Measurements from ENCODE around the gene CTRB2. TPM values are rescaled to one million over a fixed set of nuclear protein-coding genes. Genes with fewer than 3 reads are reported as not detected.

CTRB2 gene
- polyA plus RNA-seq, 3 donors = not detected

GRCh38 chr16:75189638-75190245 is 17.2 kb downstream of the CTRB2 start:
- Histone ChIP-seq H3K27ac (ENCODE audit: low read depth in 1 of 2, low read length in 2 of 2) (no peak overlapping the region), H3K4me2 (replicated peaks; ENCODE audit: extremely low read depth, low read length, poor library complexity, severe bottlenecking) (no peak overlapping the region), H3K27me3 (ENCODE audit: control insufficient read depth in 2 of 2, insufficient read depth in 2 of 2, low read length in 2 of 2) (peaks cover 0 to 4% of the 10 kb centered on the region in 2 donors), H2AFZ (ENCODE audit: insufficient read depth, low read depth, low read length, poor library complexity, severe bottlenecking) (no peak overlapping the region), H3K4me1 (ENCODE audit: control insufficient read depth in 1 of 2, insufficient read depth in 2 of 2, low read length in 2 of 2) (no peaks in the 10 kb centered on the region), H3K9me3 (replicated peaks in 1 of 2; ENCODE audit: control insufficient read depth in 1 of 2, insufficient read depth in 1 of 2, low read length in 2 of 2) (peaks cover 0 to 5% of the 10 kb centered on the region in 2 donors), H4K20me1 (ENCODE audit: insufficient read depth, low read length) (no peaks in the 10 kb centered on the region), H3K36me3 (replicated peaks in 1 of 2; ENCODE audit: control insufficient read depth in 1 of 2, insufficient read depth in 2 of 2, low read length in 2 of 2) (no peaks in the 10 kb centered on the region), H3K79me2 (ENCODE audit: insufficient read depth, low read length) (no peaks in the 10 kb centered on the region), H3K9ac (ENCODE audit: insufficient read depth, low read length, poor library complexity, severe bottlenecking) (no peak overlapping the region), H3K4me3 (replicated peaks in 1 of 3; ENCODE audit: low read depth in 2 of 3, low read length in 3 of 3) (no peak overlapping the region)
- Mint-ChIP-seq H3K4me1 (no peaks in the 10 kb centered on the region), H3K9me3 (peaks cover 0 to 16% (median 6%) of the 10 kb centered on the region in 7 donors), H3K27ac (no peak overlapping the region), H3K4me3 (no peak overlapping the region), H3K36me3 (no peaks in the 10 kb centered on the region), H3K27me3 (ENCODE audit: low read depth in 3 of 3) (peaks cover 20 to 37% (median 35%) of the 10 kb centered on the region in 3 donors)
- intact Hi-C loops (cut with micrococcal nuclease) = loop anchor here in 1 of 2 donors (10.0 kb wide), 1 partner anchor 575 kb away; no protein-coding TSS in a partner anchor
- DNase-seq = no peak
- TF ChIP-seq CTCF (IDR thresholded peaks at IDR 0.05) = no peak
- 85% methylated on average over 5 of the region's 8 CpGs for WGBS (ENCODE audit: insufficient coverage)

- H3K27ac ChIP-seq (ENCODE audit: low read depth in 1 of 2, low read length in 2 of 2) = no peak overlapping the region
- H3K9me3 Mint-ChIP-seq = peaks cover 0 to 18% (median 8%) of the 10 kb centered on the region in 7 donors
- H3K4me3 ChIP-seq (replicated peaks in 1 of 3; ENCODE audit: low read depth in 2 of 3, low read length in 3 of 3) = no peak overlapping the region
- WGBS (ENCODE audit: insufficient coverage) = 93% methylated on average over 9 of the region's 14 CpGs
- H3K36me3 Mint-ChIP-seq = no peaks in the 10 kb centered on the region
- DNase-seq = no peak
- H4K20me1 ChIP-seq (ENCODE audit: insufficient read depth, low read length) = no peaks in the 10 kb centered on the region
- no peaks in the 10 kb centered on the region for H3K36me3 ChIP-seq (replicated peaks in 1 of 2; ENCODE audit: control insufficient read depth in 1 of 2, insufficient read depth in 2 of 2, low read length in 2 of 2)
- H3K79me2 ChIP-seq (ENCODE audit: insufficient read depth, low read length) = no peaks in the 10 kb centered on the region
- no peak overlapping the region for H3K9ac ChIP-seq (ENCODE audit: insufficient read depth, low read length, poor library complexity, severe bottlenecking)
- peaks cover 0 to 4% of the 10 kb centered on the region in 2 donors for H3K27me3 ChIP-seq (ENCODE audit: control insufficient read depth in 2 of 2, insufficient read depth in 2 of 2, low read length in 2 of 2)
- H2AFZ ChIP-seq (ENCODE audit: insufficient read depth, low read depth, low read length, poor library complexity, severe bottlenecking) = no peak overlapping the region
- H3K4me1 Mint-ChIP-seq = no peaks in the 10 kb centered on the region
- intact Hi-C loops (cut with micrococcal nuclease) = no loop called here
- no peak for TF ChIP-seq CTCF (IDR thresholded peaks at IDR 0.05)
- peaks cover 19 to 32% (median 31%) of the 10 kb centered on the region in 3 donors for H3K27me3 Mint-ChIP-seq (ENCODE audit: low read depth in 3 of 3)
- H3K9me3 ChIP-seq (replicated peaks in 1 of 2; ENCODE audit: control insufficient read depth in 1 of 2, insufficient read depth in 1 of 2, low read length in 2 of 2) = peaks cover 0 to 5% of the 10 kb centered on the region in 2 donors
- H3K4me1 ChIP-seq (ENCODE audit: control insufficient read depth in 1 of 2, insufficient read depth in 2 of 2, low read length in 2 of 2) = no peaks in the 10 kb centered on the region
- no peak overlapping the region for H3K4me3 Mint-ChIP-seq
- no peak overlapping the region for H3K27ac Mint-ChIP-seq
- no peak overlapping the region for H3K4me2 ChIP-seq (replicated peaks; ENCODE audit: extremely low read depth, low read length, poor library complexity, severe bottlenecking)
These were observed 18.0 kb downstream of the CTRB2 start for GRCh38 chr16:75188832-75189477.

All from CD14-positive monocyte (primary cell).